DND-41 (cell line): Measurements from ENCODE around the gene PDE4B.

Experiments used
- ATAC-seq: fragments of 200-7000 bp; cut with Tn5 transposase; 3 replicates; pipeline ENCODE4 v1.9.1; 2021; ENCODE audit warnings: low read depth; ENCODE audit not compliant: insufficient read depth
- DNase-seq: peaks from one replicate; pipeline ENCODE4 v3.0.0-alpha.2; 2020
- H2AFZ ChIP-seq: 2 replicates; pipeline ENCODE4 v1.6.0; 2012; ENCODE audit warnings: low read depth, low read length
- H3K27ac ChIP-seq: 2 replicates; pipeline ENCODE4 v1.5.1; 2012; ENCODE audit warnings: low read length, inconsistent platforms
- H3K27me3 ChIP-seq: fragments of 200-600 bp; sonication (generic); 2 replicates; pipeline ENCODE4 v1.6.0; 2012; ENCODE audit warnings: low read length, mild to moderate bottlenecking, inconsistent platforms; ENCODE audit not compliant: insufficient read depth, poor library complexity
- H3K36me3 ChIP-seq: 2 replicates; pipeline ENCODE4 v1.5.1; 2012; ENCODE audit warnings: low read length, inconsistent platforms; ENCODE audit not compliant: insufficient read depth
- H3K4me1 ChIP-seq: 2 replicates; pipeline ENCODE4 v1.5.1; 2012; ENCODE audit warnings: mild to moderate bottlenecking, low read length; ENCODE audit not compliant: insufficient read depth
- H3K4me2 ChIP-seq: 2 replicates; pipeline ENCODE4 v1.6.0; 2012; ENCODE audit warnings: mild to moderate bottlenecking, moderate library complexity, low read length, inconsistent platforms; ENCODE audit not compliant: insufficient read depth
- H3K4me3 ChIP-seq, 2 experiments: fragments of 200-600 bp in 1 of 2; shearing (Covaris generic) in 1 of 2; 2 replicates each; pipeline ENCODE4 v1.5.1; 2012 to 2016; ENCODE audit warnings: inconsistent platforms in 2 of 2, low read length in 2 of 2, mild to moderate bottlenecking in 2 of 2, low read depth in 1 of 2, moderate library complexity in 1 of 2
- H3K79me2 ChIP-seq: 2 replicates; pipeline ENCODE4 v1.6.0; 2012; ENCODE audit warnings: low read length, inconsistent platforms; ENCODE audit not compliant: insufficient read depth
- H3K9ac ChIP-seq: 2 replicates; pipeline ENCODE4 v1.6.0; 2012; ENCODE audit warnings: low read depth, mild to moderate bottlenecking, inconsistent platforms, low read length, moderate library complexity
- H3K9me3 ChIP-seq: 2 replicates; pipeline ENCODE4 v1.5.1; 2012; ENCODE audit warnings: low read length, moderate library complexity, mild to moderate bottlenecking, inconsistent platforms; ENCODE audit not compliant: insufficient read depth, severe bottlenecking
- H4K20me1 ChIP-seq: 2 replicates; pipeline ENCODE4 v1.6.0; 2012; ENCODE audit warnings: low read length; ENCODE audit not compliant: insufficient read depth
- EZH2 ChIP-seq: IDR thresholded peaks from 3 replicates; pipeline ENCODE4 v1.6.1; 2012; ENCODE audit warnings: borderline replicate concordance, low read depth, mild to moderate bottlenecking, moderate library complexity, low read length, inconsistent platforms; ENCODE audit not compliant: severe bottlenecking
- TF ChIP-seq, protein P1 (sequence below): IDR thresholded peaks from 2 replicates; pipeline ENCODE4 v1.5.1; 2012; ENCODE audit warnings: borderline replicate concordance, low read length, moderate library complexity, mild to moderate bottlenecking; ENCODE audit not compliant: poor library complexity, severe bottlenecking; ENCODE audit errors: extremely low read depth

PDE4B gene

DNA sequence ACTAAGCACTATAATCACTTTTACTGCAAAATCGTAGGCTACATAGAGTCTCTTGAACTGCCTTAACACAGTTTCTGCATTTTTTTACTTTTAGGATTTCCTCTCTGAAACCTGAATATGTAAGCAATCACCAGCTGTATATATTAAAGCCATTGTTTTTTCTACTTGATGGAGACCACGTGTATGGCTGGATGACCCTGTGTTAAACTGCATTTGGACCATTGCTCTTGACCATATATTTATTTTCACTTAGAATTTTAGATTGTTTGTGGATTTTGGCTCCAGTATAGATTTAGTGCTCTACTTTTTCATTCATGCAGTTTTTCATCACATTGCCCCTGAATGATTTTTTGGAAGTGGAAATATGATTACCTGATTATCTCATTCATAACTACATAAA is 420.8 kb downstream of the PDE4B start:
- Histone ChIP-seq H3K27me3 (no peaks in the 10 kb centered on the region), H3K4me1 (no peaks in the 10 kb centered on the region), H3K4me3 (no peak overlapping the region), H2AFZ (no peak overlapping the region), H3K27ac (no peak overlapping the region), H3K9ac (no peak overlapping the region), H3K9me3 (no peaks in the 10 kb centered on the region), H4K20me1 (no peaks in the 10 kb centered on the region), H3K36me3 (no peaks in the 10 kb centered on the region), H3K4me2 (no peak overlapping the region), H3K79me2 (no peaks in the 10 kb centered on the region)
- no peak for TF ChIP-seq EZH2
- TF ChIP-seq, protein P1, sequence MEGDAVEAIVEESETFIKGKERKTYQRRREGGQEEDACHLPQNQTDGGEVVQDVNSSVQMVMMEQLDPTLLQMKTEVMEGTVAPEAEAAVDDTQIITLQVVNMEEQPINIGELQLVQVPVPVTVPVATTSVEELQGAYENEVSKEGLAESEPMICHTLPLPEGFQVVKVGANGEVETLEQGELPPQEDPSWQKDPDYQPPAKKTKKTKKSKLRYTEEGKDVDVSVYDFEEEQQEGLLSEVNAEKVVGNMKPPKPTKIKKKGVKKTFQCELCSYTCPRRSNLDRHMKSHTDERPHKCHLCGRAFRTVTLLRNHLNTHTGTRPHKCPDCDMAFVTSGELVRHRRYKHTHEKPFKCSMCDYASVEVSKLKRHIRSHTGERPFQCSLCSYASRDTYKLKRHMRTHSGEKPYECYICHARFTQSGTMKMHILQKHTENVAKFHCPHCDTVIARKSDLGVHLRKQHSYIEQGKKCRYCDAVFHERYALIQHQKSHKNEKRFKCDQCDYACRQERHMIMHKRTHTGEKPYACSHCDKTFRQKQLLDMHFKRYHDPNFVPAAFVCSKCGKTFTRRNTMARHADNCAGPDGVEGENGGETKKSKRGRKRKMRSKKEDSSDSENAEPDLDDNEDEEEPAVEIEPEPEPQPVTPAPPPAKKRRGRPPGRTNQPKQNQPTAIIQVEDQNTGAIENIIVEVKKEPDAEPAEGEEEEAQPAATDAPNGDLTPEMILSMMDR = no peak
- no peak for ATAC-seq
- no peak for DNase-seq

- Histone ChIP-seq H3K27ac (no peak overlapping the region), H3K36me3 (no peaks in the 10 kb centered on the region), H4K20me1 (no peaks in the 10 kb centered on the region), H2AFZ (no peak overlapping the region), H3K79me2 (no peaks in the 10 kb centered on the region), H3K4me2 (no peak overlapping the region), H3K27me3 (no peaks in the 10 kb centered on the region), H3K4me1 (no peaks in the 10 kb centered on the region), H3K4me3 (no peak overlapping the region), H3K9me3 (no peaks in the 10 kb centered on the region), H3K9ac (no peak overlapping the region)
- no peak for ATAC-seq
- no peak for TF ChIP-seq EZH2
- TF ChIP-seq, protein P1 = no peak
- DNase-seq = no peak
These were observed 422.2 kb downstream of the PDE4B start for GRCh38 chr1:66214901-66215300.

DNA sequence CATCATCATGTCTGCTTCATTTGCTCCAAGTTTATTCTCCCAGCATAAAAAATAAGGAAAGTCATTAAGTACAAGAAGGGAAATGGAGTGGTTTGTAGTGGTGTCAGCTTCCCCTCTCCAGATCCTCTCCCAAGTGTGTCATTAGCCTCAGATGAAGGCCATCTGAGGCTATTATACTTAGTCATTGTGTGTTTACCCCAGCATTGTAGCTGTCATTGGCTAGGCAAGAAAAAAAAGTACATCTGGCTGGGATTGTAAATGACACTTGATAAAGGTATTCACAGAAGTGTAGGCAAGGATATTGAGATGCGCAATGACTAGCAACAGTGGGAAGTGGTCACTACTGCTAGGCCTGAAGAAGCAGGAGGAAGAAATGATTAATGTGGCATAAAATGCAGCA is 424.3 kb downstream of the PDE4B start:
- Histone ChIP-seq H3K36me3 (no peaks in the 10 kb centered on the region), H3K4me2 (no peak overlapping the region), H3K27me3 (no peaks in the 10 kb centered on the region), H3K79me2 (no peaks in the 10 kb centered on the region), H3K4me3 (no peak overlapping the region), H4K20me1 (no peaks in the 10 kb centered on the region), H2AFZ (no peak overlapping the region), H3K9me3 (no peaks in the 10 kb centered on the region), H3K9ac (no peak overlapping the region), H3K27ac (no peak overlapping the region), H3K4me1 (no peaks in the 10 kb centered on the region)
- TF ChIP-seq, protein P1 = no peak
- TF ChIP-seq EZH2 = no peak
- ATAC-seq = no peak
- DNase-seq = no peak

DNA sequence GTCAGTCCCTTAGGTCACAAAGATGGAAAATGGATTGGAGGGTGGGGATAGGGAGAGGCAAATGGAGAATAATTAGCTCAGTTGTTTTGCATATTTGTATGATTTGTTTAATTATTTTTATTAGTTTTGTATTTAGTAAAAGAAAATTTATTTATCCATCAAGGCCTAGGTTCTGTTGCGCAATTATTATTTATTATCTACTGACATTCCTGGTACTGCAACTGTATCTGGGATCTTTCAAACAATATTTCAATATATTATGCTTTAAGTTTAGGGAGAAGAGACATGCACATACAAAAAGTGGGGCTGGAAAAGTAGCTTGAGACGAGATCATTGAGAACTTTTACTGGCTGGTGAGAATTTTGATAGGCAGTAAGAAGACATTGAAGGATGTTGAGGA is 424.9 kb downstream of the PDE4B start:
- no peaks in the 10 kb centered on the region for H4K20me1 ChIP-seq
- H3K4me1 ChIP-seq = no peaks in the 10 kb centered on the region
- H3K79me2 ChIP-seq = no peaks in the 10 kb centered on the region
- no peak overlapping the region for H2AFZ ChIP-seq
- H3K36me3 ChIP-seq = no peaks in the 10 kb centered on the region
- no peak for ATAC-seq
- H3K4me2 ChIP-seq = no peak overlapping the region
- no peak overlapping the region for H3K4me3 ChIP-seq
- no peak overlapping the region for H3K27ac ChIP-seq
- no peaks in the 10 kb centered on the region for H3K9me3 ChIP-seq
- no peak for DNase-seq
- no peaks in the 10 kb centered on the region for H3K27me3 ChIP-seq
- H3K9ac ChIP-seq = no peak overlapping the region
- TF ChIP-seq EZH2 = no peak
- TF ChIP-seq, protein P1 = no peak
